DND-41 (cell line): ENCODE data around the gene LRRC25.

Source experiments
- CTCF ChIP-seq: IDR thresholded peaks from 2 replicates; pipeline ENCODE4 v1.5.1; 2012; ENCODE audit warnings: borderline replicate concordance, low read length, moderate library complexity, mild to moderate bottlenecking; ENCODE audit not compliant: poor library complexity, severe bottlenecking; ENCODE audit errors: extremely low read depth
- EZH2 ChIP-seq: IDR thresholded peaks from 3 replicates; pipeline ENCODE4 v1.6.1; 2012; ENCODE audit warnings: borderline replicate concordance, low read depth, mild to moderate bottlenecking, moderate library complexity, low read length, inconsistent platforms; ENCODE audit not compliant: severe bottlenecking

DNA sequence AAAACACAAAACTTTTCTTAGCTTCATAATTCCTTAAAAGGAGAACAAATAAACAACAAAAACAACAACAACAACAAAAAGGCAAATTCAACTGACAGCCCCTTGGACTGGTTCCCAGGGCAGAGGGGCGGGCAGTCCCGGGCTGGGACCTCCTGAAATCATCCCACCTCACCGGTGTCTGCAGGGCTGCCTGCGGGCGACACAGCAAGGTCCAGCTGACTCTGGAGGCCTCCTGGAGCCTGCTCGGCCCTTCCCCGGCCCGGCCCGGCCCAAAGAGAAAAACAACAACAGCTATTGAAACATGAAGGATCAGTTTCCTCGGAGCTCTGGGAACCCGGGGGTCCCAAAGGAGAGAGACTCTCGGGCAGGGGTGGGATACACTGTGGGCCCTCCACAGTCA, 45.5 kb upstream of the LRRC25 start:
- TF ChIP-seq CTCF (no peak), EZH2 (no peak)
